NCI-H82 treated with DMSO at 0.1 percent for 48 hours (cell line): ENCODE measurements around the gene STAC2.

Source experiments
- DNase-seq: peaks from one replicate; lab custom pipeline; 2025; ENCODE audit not compliant: unreplicated experiment; lab: John Stamatoyannopoulos, UW

STAC2 gene

GRCh38 chr17:39231591-39232551, 6.1 kb upstream of the STAC2 start:
- DNase-seq, result peak; percentile 64

GRCh38 chr17:39231091-39231561, 5.4 kb upstream of the STAC2 start:
- DNase-seq, result no peak

DNA sequence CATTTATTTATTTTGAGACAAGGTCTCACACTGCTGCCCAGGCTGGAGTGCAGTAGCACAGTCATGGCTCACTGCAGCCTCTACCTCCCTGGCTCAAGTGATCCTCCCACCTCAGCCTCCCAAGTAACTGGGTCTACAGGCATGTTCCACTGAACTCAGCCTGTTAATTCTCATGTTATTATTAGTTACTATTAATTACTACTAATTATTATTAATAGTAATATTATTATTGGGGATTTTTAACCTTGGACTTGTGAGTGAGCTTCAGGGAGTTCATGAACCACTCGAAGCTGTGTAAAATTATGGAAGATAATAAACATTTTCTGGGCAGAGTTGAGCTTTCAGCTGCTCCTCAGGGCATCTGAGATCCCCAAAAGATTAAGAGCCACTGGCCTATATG, 4.6 kb upstream of the STAC2 start:
- DNase-seq, result no peak

GRCh38 chr17:39229274-39229913, 3.6 kb upstream of the STAC2 start:
- no peak for DNase-seq

GRCh38 chr17:39227364-39227919, 1.7 kb upstream of the STAC2 start:
- no peak for DNase-seq

GRCh38 chr17:39225959-39226683, 376 bp upstream of the STAC2 start:
- peak; percentile 91 for DNase-seq

- DNase-seq, result no peak
Observed at GRCh38 chr17:39224778-39225307, 902 bp downstream of the STAC2 start.

DNA sequence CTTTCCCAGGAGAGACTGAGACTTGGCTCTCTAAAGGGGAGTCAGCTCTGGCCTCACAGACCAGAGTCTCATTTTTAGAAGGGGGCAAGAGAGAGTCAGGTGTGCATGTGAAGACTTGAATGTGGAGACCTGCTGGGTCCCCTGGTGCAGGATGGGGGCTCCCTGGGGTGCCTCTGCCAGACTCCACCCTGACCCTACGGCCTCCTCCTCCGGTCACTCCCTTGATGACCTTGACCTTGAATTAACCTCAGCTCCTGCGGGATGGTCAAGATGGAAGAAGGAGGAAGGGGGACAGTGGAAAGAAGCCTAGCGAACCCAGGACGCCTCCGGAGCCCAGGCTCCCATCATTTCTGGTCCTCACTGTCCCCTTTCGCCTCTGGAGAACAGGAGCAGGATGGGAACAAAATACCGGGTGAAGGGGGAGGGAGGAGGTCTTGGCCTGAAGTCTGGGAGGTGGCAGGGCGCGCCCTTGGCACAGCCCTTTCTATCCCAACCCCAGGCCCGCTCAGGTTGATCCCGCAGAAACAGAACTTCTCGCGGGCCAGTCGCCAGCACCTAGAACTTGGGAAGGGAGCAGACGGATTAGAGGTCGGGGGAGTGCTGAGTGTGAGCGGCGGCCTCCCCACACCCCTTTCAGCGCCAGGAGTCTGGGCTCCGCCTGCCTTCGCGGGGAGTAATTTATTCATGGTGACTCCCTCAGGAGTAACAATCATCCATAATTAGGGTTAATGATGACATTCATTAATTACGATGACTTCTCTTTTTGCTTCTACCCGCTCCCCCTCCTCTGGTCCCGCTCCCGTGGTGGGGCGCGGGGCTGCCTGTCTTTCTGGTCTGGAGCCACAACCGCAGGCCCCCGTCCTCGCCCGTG, 1.6 kb downstream of the STAC2 start:
- no peak for DNase-seq

- no peak for DNase-seq
Observed at GRCh38 chr17:39222866-39223834, 2.6 kb downstream of the STAC2 start.

DNA sequence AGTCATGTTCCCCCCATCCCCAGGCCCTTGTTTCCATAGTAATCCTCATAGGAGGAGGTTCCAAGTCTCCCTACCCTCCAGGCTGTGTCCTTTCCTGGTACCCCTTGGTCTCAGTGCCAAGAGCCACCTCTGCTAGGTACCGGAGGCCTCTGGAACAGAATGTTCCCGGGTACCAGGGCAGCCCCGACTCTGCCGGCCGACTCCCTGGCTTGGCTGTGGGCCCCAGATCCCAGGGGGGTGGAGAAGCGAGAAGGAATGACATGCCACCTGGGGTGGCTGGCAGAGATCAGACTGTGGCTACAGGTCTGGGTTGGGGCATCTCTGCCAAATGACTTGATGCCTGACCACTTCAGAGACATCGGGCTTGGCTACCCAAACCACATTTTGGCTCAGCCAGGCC, 3.6 kb downstream of the STAC2 start:
- DNase-seq, result no peak

DNA sequence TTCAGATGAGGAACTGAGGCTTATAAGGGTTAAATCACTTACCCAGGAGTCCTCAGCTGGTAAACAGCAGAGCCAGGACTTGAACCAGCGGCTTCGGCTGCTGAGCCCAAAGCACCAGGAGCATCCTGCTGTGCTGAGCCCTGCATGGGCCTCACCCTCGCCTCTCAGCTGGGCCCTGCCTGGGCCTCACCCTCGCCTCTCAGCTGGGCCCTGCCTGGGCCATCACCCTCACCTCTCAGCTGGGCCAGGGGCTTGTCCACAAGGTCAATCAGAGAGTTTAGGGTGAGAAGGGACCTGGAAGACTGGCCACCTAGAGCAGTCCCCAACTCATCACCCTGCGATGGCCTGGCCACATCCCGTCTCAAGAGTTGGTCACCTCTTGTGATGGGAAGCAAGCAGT, 4.2 kb downstream of the STAC2 start:
- no peak for DNase-seq

DNA sequence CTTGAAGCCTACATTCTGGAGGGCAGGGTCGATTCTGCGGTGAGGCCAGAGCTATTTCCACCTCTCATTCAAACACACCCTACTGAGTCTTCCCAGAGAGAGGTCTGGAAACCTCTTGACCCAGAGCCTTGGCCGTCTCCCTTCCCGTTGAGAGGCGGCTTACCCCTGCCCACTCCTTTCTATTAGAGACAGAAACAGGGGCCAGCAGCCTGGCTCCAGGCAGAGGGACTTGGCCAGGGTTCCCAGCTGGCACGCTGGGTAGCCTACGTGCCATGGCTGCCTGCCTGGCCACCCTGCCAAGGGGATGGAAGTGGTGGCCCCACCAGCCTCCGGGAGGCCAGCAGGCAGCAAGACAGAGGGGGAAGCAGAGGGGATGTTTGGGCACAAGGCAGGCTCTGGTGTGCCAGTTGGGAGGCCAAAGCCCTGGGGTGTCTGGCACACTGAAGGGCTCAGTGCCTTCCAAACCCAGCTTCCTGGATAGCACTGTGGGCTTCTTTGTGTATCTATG, 6.0 kb downstream of the STAC2 start:
- DNase-seq, result no peak

- no peak for DNase-seq
Observed at GRCh38 chr17:39218906-39219305, 6.8 kb downstream of the STAC2 start.

DNA sequence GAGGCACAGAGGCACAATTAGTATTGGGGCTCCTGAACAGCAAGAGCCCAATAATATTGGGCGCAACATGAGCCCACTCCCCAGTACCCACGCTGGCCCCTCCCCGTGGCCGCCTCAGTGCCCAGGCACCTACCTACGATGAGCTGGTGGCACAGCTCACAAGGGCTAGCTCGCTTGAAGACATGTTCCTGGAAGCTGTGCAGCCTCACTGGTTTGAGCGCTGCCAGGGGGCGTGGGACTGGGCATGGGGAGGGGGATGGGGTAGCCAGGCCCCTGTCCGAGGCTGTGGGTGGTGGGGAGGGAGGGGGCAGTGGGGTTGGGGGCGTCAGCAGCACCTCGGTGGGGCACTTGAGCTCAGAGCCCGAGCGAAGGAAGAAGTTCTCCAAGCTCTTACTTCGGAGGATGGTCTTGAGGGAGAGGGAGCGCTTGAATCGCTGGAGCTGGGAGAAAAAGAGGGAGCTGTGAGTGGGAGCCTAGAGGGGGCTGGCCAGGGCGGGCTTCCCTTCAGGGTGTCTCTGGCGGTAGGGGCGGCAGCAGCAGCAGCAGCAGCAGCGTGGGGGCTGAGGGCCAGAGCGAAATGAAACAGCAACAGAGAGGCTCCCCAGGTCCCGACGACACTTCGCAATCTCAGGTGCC, 7.9 kb downstream of the STAC2 start:
- DNase-seq, result no peak

DNA sequence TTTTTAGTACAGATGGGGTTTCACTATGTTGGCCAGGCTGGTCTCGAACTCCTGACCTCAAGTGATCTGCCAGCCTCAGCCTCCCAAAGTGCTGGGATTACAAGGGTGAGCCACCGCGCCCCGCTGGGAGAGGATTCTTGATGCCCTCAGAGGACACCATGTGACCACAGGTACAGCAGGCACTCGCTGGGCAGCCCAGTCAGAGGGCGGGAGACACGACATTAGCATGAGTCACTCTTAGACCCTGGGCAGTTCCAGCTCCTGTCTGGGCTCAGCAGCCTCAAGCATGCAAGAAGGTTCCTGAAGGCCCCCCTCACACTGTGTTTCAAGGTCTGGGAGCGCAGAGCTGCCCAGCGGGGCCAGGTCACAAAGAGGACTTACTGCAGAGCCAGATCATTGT, 11.9 kb downstream of the STAC2 start:
- no peak for DNase-seq

- no peak for DNase-seq
Observed at GRCh38 chr17:39212841-39213480, 12.8 kb downstream of the STAC2 start.

GRCh38 chr17:39212195-39212810, 13.4 kb downstream of the STAC2 start:
- no peak for DNase-seq
